Measurements from ENCODE around the gene B4GALNT3. TPM values are rescaled to one million over a fixed set of nuclear protein-coding genes. Genes with fewer than 3 reads are reported as not detected.

The B4GALNT3 gene
- polyA plus RNA-seq, 2 of the 4 experiments (the other 2 are of a cell fraction) = 0.43 to 0.53 TPM

GRCh38 chr12:544142-544541 lies 84.4 kb downstream of the B4GALNT3 start:
- H3K27ac ChIP-seq = no peak overlapping the region
- H3K4me2 ChIP-seq = no peak overlapping the region
- 64% methylated on average over 7 of the region's 8 CpGs for WGBS (ENCODE audit: missing lambda C conversion rate)
- POLR2A ChIA-PET = interaction anchor here (0.6 kb wide), 1 partner anchor 225 kb away, joined by 4 read pairs; no protein-coding TSS in a partner anchor
- DNase-seq (ENCODE audit: low read depth in 1 of 2, low spot score in 1 of 2) (no peak), FAIRE-seq (no peak), ATAC-seq (no peak)
- H3K4me3 ChIP-seq = no peak overlapping the region
- H3K4me1 ChIP-seq = peaks cover 17% of the 10 kb centered on the region; the same call in 2 of the 3 replicates
- TF ChIP-seq CTCF (IDR thresholded peaks at IDR 0.05) (no peak), ZNF302 (CRISPR knock-in tag; IDR thresholded peaks at IDR 0.05) (no peak), FOSL2 (IDR thresholded peaks at IDR 0.05) (no peak), FOSL2 (CRISPR knock-in tag; IDR thresholded peaks at IDR 0.05) (no peak), FOSB (CRISPR knock-in tag; IDR thresholded peaks at IDR 0.05) (no peak), MAZ (IDR thresholded peaks at IDR 0.05; ENCODE audit: borderline replicate concordance, low read depth, low read length) (no peak), POLR2AphosphoS2 (conservative IDR thresholded peaks at IDR 0.05; ENCODE audit: low read length) (no peak), SREBF2 (IDR thresholded peaks at IDR 0.05) (no peak), JUNB (IDR thresholded peaks at IDR 0.05) (no peak), HOXA7 (CRISPR knock-in tag; IDR thresholded peaks at IDR 0.05) (no peak), TP53 (CRISPR knock-in tag; IDR thresholded peaks at IDR 0.05) (no peak), RARB (CRISPR knock-in tag; IDR thresholded peaks at IDR 0.05) (no peak), KDM5A (IDR thresholded peaks at IDR 0.05) (no peak), MAX (IDR thresholded peaks at IDR 0.05) (no peak), RAD21 (conservative IDR thresholded peaks at IDR 0.05 in 1 of 2, IDR thresholded peaks at IDR 0.05 in 1 of 2) (no peak), ZFP36 (IDR thresholded peaks at IDR 0.05; ENCODE audit: borderline replicate concordance, partially characterized antibody) (no peak), USF2 (IDR thresholded peaks at IDR 0.05) (no peak), RCOR1 (IDR thresholded peaks at IDR 0.05; ENCODE audit: low read depth, low read length) (no peak), ZSCAN20 (CRISPR knock-in tag; IDR thresholded peaks at IDR 0.05) (no peak), HDAC2 (IDR thresholded peaks at IDR 0.05) (no peak), HES2 (IDR thresholded peaks at IDR 0.05) (no peak)
- CTCF ChIA-PET = interaction anchor here (1.0 to 3.9 kb wide), 10 partner anchors 8 to 325 kb away, joined by 3 to 45 read pairs (median 6); no protein-coding TSS in a partner anchor
- H3K9me3 ChIP-seq = no peaks in the 10 kb centered on the region

GRCh38 chr12:544941-545635 lies 85.3 kb downstream of the B4GALNT3 start:
- no peak for FAIRE-seq
- Histone ChIP-seq H3K4me3 (no peak overlapping the region), H3K9me3 (no peaks in the 10 kb centered on the region), H3K4me1 (peaks cover 16% of the 10 kb centered on the region; the same call in 2 of the 3 replicates), H3K27ac (no peak overlapping the region), H3K4me2 (no peak overlapping the region)
- no peak for TF ChIP-seq BHLHE40 (IDR thresholded peaks at IDR 0.05; ENCODE audit: low read depth, low read length)
- TF ChIP-seq ELK1 (IDR thresholded peaks at IDR 0.05; ENCODE audit: low read depth, low read length) = no peak
- no peak for TF ChIP-seq ESRRA (IDR thresholded peaks at IDR 0.05; ENCODE audit: borderline replicate concordance, low read length)
- no peak for TF ChIP-seq HEYL (CRISPR knock-in tag; IDR thresholded peaks at IDR 0.05)
- no peak for TF ChIP-seq ZNF302 (CRISPR knock-in tag; IDR thresholded peaks at IDR 0.05)
- TF ChIP-seq HDAC2 (IDR thresholded peaks at IDR 0.05) = no peak
- no peak for TF ChIP-seq JUNB (IDR thresholded peaks at IDR 0.05)
- TF ChIP-seq ZSCAN20 (CRISPR knock-in tag; IDR thresholded peaks at IDR 0.05) = no peak
- no peak for TF ChIP-seq PHF8 (IDR thresholded peaks at IDR 0.05; ENCODE audit: borderline replicate concordance, low read depth)
- no peak for TF ChIP-seq MAFK (IDR thresholded peaks at IDR 0.05; ENCODE audit: partially characterized antibody)
- no peak for TF ChIP-seq NR3C1 (IDR thresholded peaks at IDR 0.05)
- no peak for TF ChIP-seq SMC3 (IDR thresholded peaks at IDR 0.05)
- TF ChIP-seq CHD4 (IDR thresholded peaks at IDR 0.05; ENCODE audit: borderline replicate concordance) = no peak
- no peak for TF ChIP-seq ATOH8 (CRISPR knock-in tag; IDR thresholded peaks at IDR 0.05; ENCODE audit: low read depth)
- no peak for TF ChIP-seq CHD2 (IDR thresholded peaks at IDR 0.05; ENCODE audit: low read length, partially characterized antibody)
- TF ChIP-seq TFCP2L1 (CRISPR knock-in tag; IDR thresholded peaks at IDR 0.05) = no peak
- TF ChIP-seq RARB (CRISPR knock-in tag; IDR thresholded peaks at IDR 0.05) = no peak
- TF ChIP-seq SREBF2 (IDR thresholded peaks at IDR 0.05) = no peak
- 61% methylated on average over 9 of the region's 9 CpGs for WGBS (ENCODE audit: missing lambda C conversion rate)
- ATAC-seq = no peak
- ChIA-PET CTCF (interaction anchor here (0.6 to 3.9 kb wide), 14 partner anchors 9 to 660 kb away, joined by 3 to 45 read pairs (median 4); no protein-coding TSS in a partner anchor), POLR2A (no interaction called here)
- DNase-seq (ENCODE audit: low read depth in 1 of 2, low spot score in 1 of 2) = no peak
